GM12874 (cell line): ENCODE results near the gene AUTS2.

Experiments
- CTCF ChIP-seq: IDR thresholded peaks from 2 replicates; pipeline ENCODE4 v1.5.1; 2011; ENCODE audit warnings: low read depth, mild to moderate bottlenecking, control low read depth, low read length, moderate library complexity; ENCODE audit not compliant: insufficient read depth

Gene AUTS2

GRCh38 chr7:70044981-70045380 lies 446.7 kb downstream of the AUTS2 start:
- no peak for TF ChIP-seq CTCF

GRCh38 chr7:70047384-70047783 lies 449.1 kb downstream of the AUTS2 start:
- no peak for TF ChIP-seq CTCF

- no peak for TF ChIP-seq CTCF
These were observed 449.7 kb downstream of the AUTS2 start for GRCh38 chr7:70047891-70048448.

GRCh38 chr7:70051726-70052125 lies 453.5 kb downstream of the AUTS2 start:
- TF ChIP-seq CTCF, result no peak

- no peak for TF ChIP-seq CTCF
These were observed 454.4 kb downstream of the AUTS2 start for GRCh38 chr7:70052691-70053090.

GRCh38 chr7:70053421-70053820 lies 455.1 kb downstream of the AUTS2 start:
- no peak for TF ChIP-seq CTCF

GRCh38 chr7:70053989-70054388 lies 455.7 kb downstream of the AUTS2 start:
- TF ChIP-seq CTCF, result no peak
